ENCODE results near the gene HMG20A.

The HMG20A gene

DNA sequence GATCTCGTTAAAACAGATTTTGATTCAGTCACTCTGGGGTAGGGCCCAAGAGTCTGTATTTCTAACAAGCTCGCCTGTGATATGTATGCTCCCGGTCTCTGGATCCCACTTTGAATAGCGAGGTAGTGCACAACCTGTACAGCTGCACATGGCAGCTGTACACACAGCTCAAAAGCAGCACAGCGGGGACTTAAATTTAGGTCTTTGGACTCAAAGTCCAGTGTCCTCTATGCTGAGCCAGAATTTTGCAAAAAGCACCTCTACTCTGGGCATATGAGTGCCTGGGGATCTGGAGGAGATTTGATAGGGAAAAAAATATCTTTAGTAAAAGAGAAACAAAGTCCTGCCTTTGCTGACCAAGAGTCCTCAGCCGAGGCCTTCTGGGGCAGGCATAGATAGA, 83.1 kb downstream of the HMG20A start:
- DNase-seq, result peak; percentile 26 to 41

- peak; percentile 90 to 92 for DNase-seq
Observed at GRCh38 chr15:77504306-77504705, 83.6 kb downstream of the HMG20A start.

DNA sequence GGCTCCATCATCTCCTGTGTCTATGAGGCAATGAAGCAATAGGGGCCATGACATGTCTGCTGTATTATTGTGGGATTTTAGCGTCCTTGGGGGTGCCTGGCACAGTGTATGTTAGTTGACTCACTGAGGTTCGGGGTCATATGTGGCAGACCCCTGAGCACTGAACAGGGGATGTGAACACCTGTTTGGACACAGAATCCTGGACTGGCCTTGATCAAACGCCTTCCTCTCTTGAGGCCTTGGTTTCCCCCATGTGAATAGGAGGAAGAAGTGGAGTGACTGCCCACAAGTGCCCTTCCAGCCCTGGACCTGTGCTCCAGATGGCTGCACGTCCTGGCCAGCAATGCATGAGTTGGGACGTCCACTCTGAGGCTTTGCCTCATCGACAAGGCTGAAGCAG, 84.2 kb downstream of the HMG20A start:
- DNase-seq, result no peak

DNA sequence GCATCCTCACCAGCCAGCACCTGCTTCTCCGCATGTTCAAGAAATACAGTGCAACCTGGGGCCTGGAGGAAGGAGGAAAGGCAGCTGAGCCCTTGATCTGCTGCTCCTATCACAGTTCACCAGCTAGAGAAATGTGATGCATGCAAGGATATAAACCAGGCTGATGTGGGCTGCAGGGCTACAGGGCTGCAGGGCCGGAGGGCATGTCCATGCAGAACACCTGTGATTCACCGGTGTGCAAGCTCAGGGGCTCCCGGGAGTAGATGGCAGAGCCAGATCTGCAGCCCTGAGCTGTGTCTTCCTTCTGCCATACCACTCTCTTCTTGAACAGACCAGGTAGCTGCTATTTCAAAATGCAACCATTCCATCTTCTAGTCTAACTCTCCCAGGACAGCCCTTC, 84.9 kb downstream of the HMG20A start:
- no peak for DNase-seq

DNA sequence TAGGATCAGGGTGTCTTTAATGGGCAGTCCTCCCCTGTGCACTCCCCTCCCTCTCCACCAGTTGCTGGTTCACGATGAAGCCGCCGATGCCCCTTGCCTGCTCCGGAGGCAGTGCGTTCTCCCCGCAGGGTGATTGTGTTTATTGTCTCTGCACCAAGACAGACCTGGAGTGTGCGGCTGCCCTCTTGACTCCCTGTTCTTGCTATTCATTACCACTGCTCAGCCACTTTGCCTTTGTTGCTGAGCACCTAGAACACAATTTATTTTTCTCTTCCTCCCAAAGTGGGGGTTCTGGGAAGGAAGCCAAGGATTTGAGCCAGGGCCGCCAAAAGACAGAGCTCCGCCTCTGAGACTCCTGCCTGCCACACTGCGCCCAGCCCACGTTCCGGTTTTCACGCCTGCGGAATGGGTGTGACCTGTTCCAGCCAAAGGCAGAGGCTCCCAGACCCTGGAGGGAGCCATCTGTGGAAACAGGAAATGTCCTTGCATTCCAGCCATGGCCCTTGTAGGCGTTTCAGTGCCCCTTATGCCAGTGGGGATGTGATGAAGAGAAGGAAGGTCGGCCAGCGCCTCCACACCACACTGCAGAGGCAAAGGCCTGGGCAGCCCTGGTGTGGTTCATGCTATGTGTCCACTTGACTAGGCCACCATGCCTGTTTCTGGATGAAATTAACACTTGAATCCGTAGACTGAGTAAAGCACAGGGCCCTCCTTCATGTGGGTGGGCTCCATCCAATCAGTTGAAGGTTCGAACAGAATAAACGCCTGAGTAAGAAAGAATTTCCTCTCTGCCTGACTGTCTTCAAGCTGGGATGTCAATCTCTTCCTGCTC, 85.8 kb downstream of the HMG20A start:
- no peak for DNase-seq

GRCh38 chr15:77507143-77507897, 86.6 kb downstream of the HMG20A start:
- DNase-seq, result no peak

GRCh38 chr15:77507911-77508310, 87.2 kb downstream of the HMG20A start:
- DNase-seq, result no peak

DNA sequence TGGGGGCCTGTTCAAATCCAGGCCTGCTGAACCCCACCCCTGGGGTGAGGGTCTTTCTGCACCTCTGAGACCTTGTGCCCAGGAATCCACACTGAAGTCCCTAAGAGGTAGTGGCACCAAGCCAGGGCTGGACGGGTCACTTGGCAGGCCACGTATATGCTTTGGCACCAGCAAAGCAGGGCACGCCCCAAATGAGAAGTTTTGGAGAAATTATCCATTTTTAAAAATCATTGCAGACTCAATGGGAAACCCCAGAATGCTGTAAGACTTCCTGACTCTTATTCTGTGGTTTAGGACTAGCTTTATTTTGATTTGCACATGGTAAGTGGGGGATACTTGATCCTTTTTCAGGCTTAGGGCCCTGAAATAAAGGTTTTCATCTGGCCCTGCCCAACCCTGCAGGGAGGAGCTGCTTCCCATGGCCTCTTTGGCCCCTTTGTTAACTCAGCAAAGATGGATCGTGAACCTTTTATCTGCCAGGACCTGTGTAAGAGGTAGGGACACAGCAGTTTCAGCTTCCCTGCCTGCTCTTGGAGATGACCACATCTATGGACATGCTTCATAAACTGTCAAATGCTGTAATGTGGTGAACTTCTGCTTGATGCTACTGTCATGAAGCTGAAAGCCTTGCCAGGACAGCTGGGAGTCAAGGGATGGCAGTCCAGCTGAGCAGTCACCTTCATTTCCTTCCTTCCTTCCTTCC, 88.0 kb downstream of the HMG20A start:
- no peak for DNase-seq

DNA sequence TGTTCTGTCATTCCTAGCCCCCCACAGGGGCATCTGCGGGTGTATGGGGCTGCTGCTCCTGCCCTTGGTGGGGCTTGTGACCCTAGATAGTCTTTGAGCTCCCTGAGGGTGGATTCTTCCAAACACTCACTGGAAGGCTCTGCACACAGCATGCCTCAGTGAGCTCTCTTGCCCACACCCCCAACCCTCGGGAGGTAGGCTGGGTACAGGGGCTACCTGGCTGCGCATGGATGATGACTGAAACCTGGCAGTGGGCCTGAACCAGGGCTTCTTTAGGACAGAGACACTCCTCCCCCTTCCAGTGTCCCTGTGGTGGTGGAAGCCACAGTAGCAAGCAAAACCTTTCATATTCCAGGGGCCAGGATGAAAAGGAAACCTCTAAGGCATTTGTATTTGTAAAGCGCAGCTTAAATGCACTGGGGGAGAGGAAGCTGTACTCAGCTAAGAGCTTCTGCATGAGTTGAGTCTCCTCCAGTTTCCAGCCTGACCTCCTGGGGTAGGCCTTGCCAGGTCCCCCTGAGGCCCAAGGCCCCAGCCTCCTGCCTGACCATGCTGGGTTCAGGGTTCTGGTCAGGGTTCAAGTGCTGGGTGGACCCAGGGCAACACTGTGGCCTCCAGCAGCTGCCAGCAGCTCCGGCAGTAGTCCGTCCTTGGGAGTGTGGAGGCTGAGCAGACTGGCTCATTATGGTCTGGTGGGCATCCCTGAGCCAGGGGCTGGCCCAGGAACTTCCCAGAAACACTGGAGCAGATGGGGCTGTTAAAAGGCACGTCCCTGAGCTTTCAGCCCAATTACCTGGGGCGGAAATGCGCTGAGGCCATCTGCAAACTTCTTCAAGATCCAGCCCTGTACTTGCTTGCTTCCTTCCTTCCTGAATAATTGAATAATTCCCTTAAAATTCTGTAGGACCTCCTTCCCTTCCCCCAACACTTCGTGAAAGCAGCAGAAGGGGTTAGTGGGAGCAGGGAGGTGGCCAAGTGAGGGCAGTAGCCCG, 89.7 kb downstream of the HMG20A start:
- no peak for DNase-seq

- DNase-seq, result no peak
Observed at GRCh38 chr15:77511869-77512268, 91.2 kb downstream of the HMG20A start.

- no peak for DNase-seq
Observed at GRCh38 chr15:77513226-77513625, 92.5 kb downstream of the HMG20A start.

GRCh38 chr15:77514641-77515402, 94.1 kb downstream of the HMG20A start:
- no peak for DNase-seq

GRCh38 chr15:77515613-77516012, 94.9 kb downstream of the HMG20A start:
- DNase-seq, result no peak

- no peak for DNase-seq
Observed at GRCh38 chr15:77516076-77516475, 95.4 kb downstream of the HMG20A start.

DNA sequence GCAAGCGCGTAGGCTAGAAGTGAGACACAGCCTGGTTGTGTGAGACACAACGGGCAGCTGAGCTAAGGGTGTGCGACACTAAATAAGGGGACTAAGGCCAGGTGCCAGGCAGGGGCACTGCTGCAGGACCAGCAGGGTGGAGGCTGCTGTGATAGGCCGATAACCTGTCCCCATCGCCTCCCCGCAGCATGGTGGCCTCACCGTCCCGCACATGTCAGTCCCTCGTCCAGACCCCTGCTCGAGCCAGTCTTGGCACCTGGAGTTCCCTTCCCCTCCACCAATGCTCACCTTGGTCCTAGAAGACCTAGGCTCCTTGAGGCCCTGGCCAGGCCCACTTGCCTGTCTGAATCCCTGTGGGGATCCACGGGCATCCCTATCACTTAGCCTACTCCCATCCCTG, 96.1 kb downstream of the HMG20A start:
- no peak for DNase-seq

DNA sequence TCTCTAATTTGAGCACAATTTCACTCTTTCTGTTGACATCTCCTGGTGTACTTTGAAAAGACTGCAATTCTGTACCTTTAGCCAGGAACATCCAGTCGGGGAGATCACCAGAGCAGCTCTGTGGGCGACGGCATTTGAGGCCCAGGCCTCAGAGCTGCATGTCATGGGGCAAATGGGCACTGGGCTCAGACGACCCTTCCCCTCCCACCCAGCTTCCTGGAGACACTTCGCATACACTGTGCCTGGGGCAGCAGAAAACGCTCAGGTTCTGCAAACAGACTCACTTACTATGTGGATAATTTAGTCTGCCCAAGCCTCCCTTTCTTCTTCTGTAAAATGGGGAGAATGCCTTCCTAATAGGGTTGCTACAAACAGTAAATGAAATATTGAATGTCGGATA, 96.9 kb downstream of the HMG20A start:
- DNase-seq, result no peak

DNA sequence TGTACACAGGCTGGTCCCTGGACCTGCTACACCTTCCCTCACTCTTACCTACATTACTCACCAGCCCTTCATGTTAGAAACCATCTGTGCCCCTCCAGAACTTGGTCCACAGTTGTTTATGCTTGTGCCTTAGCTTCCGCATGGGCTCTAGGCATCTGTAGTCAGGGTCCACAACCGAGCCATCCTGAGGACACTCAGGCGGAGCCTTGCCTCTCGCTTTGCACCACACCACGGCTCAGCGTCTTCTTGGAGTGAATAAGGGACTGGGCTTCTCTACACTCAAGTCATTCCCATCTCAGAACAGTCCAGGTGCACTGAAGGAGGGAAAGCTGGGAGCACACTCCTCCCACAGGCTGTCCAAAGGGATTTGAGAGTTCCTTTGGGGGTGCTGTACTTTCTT, 97.8 kb downstream of the HMG20A start:
- no peak for DNase-seq

- DNase-seq, result no peak
Observed at GRCh38 chr15:77519540-77519939, 98.9 kb downstream of the HMG20A start.

GRCh38 chr15:77521206-77521605, 100.5 kb downstream of the HMG20A start:
- no peak for DNase-seq

DNA sequence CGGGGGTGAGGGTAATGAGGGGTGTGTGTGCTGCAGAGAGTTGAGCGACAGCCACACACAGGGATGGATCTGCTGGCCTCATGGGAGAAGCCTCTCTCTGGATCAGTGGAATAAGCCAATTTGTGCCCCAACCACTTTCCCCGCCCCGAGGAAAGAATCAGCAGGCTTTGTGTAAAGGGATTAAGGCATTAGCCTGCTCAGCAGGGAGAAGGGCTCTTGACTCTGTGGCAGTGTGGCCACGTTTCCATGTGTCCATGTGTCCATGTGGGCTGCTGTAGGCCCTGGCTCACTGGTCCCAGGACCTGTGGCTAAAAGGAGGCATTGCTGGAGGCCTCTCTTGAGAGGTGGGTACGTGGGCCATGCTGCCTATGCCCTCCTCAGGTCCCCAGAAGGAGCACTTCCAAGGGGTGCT, 104.7 kb downstream of the HMG20A start:
- no peak for DNase-seq

- DNase-seq, result no peak
Observed at GRCh38 chr15:77525907-77526594, 105.4 kb downstream of the HMG20A start.
